Measurements from ENCODE around the gene CENPE.

Gene CENPE

DNA sequence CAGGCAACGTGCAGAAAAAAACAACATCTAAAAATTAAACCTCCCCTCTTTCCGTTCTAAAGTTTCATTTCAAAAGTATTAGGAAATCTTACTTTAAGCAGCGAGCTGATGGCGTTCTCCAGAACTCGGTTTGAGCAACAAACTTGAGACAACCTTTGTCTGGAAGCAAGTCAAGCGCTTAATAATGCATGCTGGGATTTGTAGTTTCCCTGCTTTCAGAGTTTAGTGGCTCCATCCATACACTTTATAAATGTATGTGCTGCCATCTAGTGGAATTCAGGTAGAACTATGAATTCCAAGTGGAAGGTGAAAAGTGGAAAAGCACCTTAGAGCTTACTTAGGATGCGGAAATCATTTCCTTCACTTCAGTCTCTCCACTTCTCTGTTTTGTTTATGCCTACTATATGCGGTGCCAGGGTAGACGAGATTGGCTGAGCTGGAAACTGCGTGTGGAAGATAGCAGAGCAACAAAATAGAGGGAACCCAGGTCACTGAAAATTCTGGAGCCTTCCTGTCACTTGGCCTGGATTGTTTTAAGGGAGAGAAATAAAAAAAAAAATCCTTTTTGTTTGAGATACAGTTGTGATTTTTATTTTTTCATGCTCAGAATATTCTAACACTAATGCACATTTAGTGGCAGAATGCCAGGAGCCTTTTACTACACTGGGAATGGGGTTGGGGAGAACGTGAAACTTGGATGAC lies 98.3 kb downstream of the CENPE start, which contains the start of gene BDH2:
BDH2 (minus strand) TSS at position 144 of the 702 bp plus-strand sequence. CDS start 3,580 bp downstream, outside the sequence.
- in situ Hi-C loops (cut with HindIII; ENCODE audit: low pct_ligation_motif_present, low sequenced_read_pairs): no loop called here
- peak; percentile 95 for DNase-seq
- Histone ChIP-seq H3K4me3 (ENCODE audit: low read depth, low read length) (peak within 1 kb of the TSS; percentile 57), H3K27me3 (replicated peaks) (no peaks in the 10 kb centered on the region), H3K27ac (peak within 1 kb of the TSS; percentile 67), H3K36me3 (replicated peaks) (no peaks in the 10 kb centered on the region)
- TF ChIP-seq, protein P1, sequence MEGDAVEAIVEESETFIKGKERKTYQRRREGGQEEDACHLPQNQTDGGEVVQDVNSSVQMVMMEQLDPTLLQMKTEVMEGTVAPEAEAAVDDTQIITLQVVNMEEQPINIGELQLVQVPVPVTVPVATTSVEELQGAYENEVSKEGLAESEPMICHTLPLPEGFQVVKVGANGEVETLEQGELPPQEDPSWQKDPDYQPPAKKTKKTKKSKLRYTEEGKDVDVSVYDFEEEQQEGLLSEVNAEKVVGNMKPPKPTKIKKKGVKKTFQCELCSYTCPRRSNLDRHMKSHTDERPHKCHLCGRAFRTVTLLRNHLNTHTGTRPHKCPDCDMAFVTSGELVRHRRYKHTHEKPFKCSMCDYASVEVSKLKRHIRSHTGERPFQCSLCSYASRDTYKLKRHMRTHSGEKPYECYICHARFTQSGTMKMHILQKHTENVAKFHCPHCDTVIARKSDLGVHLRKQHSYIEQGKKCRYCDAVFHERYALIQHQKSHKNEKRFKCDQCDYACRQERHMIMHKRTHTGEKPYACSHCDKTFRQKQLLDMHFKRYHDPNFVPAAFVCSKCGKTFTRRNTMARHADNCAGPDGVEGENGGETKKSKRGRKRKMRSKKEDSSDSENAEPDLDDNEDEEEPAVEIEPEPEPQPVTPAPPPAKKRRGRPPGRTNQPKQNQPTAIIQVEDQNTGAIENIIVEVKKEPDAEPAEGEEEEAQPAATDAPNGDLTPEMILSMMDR (IDR thresholded peaks at IDR 0.05; ENCODE audit: low read depth, low read length, missing control alignments): peak; percentile 51

DNA sequence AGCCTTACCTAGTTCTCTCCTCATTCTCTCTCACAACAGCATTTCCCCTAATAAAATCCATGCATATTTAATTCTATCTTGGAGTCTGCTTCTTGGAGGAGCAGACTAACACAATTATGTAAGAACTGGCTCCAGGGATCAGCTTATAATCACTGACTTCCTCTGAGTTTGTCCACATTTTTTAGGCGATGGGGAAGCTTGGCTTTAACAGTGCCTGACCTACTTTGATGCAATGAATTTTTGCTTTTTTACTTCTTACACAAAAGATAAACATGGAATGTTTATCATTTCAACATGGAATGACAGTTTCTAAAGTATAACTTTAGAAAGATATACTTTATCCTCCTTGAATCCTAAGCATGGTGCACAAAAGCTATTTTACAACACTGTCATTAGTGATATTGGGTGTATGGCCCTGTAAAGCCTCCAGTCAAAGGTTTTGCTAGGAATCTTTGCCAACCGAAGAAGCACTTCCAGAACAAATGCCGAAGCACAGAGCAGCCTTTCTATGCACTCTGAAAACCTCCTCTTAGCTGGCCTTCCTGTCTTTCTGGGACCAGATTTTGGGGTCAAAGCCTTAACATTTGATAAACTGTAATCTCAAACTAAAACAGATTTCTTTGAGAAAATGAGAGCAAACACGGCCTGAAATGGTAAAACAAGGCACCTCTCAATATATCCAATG lies 99.2 kb downstream of the CENPE start:
- Histone ChIP-seq H3K27ac (peak overlapping the region; percentile 67), H3K27me3 (replicated peaks) (no peaks in the 10 kb centered on the region), H3K4me3 (ENCODE audit: low read depth, low read length) (peak overlapping the region; percentile 57), H3K36me3 (replicated peaks) (peaks cover 3% of the 10 kb centered on the region)
- in situ Hi-C loops (cut with HindIII; ENCODE audit: low pct_ligation_motif_present, low sequenced_read_pairs): no loop called here
- TF ChIP-seq, protein P1 (IDR thresholded peaks at IDR 0.05; ENCODE audit: low read depth, low read length, missing control alignments): no peak
- peak; percentile 2 for DNase-seq

DNA sequence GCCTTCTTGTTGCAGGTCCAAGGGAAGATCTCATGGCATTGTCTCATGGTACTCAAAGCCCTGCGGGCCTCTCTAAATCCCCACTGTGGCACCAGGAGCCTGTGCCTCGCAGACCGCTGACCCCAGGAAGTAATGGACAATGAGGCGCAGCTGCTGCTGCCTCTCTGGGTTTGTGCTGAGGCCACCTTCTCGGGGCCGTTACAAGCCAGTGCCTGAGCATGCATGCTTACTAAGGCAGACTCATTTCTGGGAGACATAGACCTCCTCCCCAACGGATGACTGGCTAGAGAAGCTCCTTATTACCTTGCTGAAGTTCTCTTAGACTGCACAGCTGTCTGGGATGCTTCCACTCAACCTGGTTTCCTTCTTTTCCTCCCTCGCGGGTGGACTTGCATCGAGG lies 99.8 kb downstream of the CENPE start:
- in situ Hi-C loops (cut with HindIII; ENCODE audit: low pct_ligation_motif_present, low sequenced_read_pairs): no loop called here
- Histone ChIP-seq H3K27ac (no peak overlapping the region), H3K36me3 (replicated peaks) (peaks cover 3% of the 10 kb centered on the region), H3K4me3 (ENCODE audit: low read depth, low read length) (peak overlapping the region; percentile 57), H3K27me3 (replicated peaks) (no peaks in the 10 kb centered on the region)
- TF ChIP-seq, protein P1 (IDR thresholded peaks at IDR 0.05; ENCODE audit: low read depth, low read length, missing control alignments): no peak
- no peak for DNase-seq

DNA sequence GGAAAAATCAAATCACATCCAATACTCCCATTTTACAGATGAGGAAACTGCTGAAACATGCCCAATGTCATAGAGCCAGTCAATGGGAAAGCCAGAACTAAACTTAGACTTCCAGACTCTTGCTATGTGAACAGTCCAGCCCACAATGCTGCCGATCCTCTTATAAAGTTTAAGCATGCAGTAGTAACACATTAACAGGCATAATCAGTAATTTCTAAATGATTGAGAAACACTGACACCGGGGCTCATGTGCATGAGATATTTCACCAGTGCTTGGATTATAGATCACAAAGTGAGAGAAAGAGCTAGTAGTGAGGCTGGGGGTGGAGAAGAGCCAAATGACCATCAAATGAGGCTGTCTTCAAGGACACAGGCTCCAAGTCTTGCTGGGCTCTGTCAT lies 101.0 kb downstream of the CENPE start:
- no peak for DNase-seq
- Histone ChIP-seq H3K27ac (no peak overlapping the region), H3K36me3 (replicated peaks) (peaks cover 6% of the 10 kb centered on the region), H3K4me3 (ENCODE audit: low read depth, low read length) (no peak overlapping the region), H3K27me3 (replicated peaks) (no peaks in the 10 kb centered on the region)
- in situ Hi-C loops (cut with HindIII; ENCODE audit: low pct_ligation_motif_present, low sequenced_read_pairs): no loop called here
- TF ChIP-seq, protein P1 (IDR thresholded peaks at IDR 0.05; ENCODE audit: low read depth, low read length, missing control alignments): no peak

DNA sequence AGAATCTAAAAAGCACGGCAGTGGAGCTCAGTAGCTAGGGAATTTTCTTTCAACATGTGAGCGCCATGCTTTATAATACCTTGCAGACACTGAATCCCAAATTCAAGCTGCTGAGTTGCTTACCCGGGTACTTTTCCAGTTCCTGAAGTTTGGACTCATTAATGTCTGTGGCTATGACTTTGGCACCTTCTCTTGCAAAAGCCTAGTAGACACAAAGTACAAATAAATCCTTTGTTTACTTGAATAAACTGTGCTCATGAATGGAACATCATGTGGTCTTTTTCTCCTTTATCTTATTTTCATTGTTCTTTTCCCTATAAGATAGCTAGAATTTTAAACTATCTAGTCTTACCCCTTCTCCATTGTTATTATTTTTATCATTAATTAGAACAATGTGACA lies 103.1 kb downstream of the CENPE start:
- H3K4me3 ChIP-seq (ENCODE audit: low read depth, low read length): no peak overlapping the region
- H3K27me3 ChIP-seq (replicated peaks): no peaks in the 10 kb centered on the region
- no peak for DNase-seq
- no peak overlapping the region for H3K27ac ChIP-seq
- in situ Hi-C loops (cut with HindIII; ENCODE audit: low pct_ligation_motif_present, low sequenced_read_pairs): no loop called here
- TF ChIP-seq, protein P1 (IDR thresholded peaks at IDR 0.05; ENCODE audit: low read depth, low read length, missing control alignments): no peak
- peaks cover 20% of the 10 kb centered on the region for H3K36me3 ChIP-seq (replicated peaks)
